NAMALWA (cell line): ENCODE data around the gene CAB39.

Source experiments
- DNase-seq: peaks from one replicate; pipeline ENCODE4 v3.0.0-alpha.2; 2015; ENCODE audit warnings: low spot score

The CAB39 gene

GRCh38 chr2:230757476-230757875, 44.8 kb downstream of the CAB39 start:
- no peak for DNase-seq

GRCh38 chr2:230758566-230759480, 46.2 kb downstream of the CAB39 start:
- DNase-seq, result no peak

DNA sequence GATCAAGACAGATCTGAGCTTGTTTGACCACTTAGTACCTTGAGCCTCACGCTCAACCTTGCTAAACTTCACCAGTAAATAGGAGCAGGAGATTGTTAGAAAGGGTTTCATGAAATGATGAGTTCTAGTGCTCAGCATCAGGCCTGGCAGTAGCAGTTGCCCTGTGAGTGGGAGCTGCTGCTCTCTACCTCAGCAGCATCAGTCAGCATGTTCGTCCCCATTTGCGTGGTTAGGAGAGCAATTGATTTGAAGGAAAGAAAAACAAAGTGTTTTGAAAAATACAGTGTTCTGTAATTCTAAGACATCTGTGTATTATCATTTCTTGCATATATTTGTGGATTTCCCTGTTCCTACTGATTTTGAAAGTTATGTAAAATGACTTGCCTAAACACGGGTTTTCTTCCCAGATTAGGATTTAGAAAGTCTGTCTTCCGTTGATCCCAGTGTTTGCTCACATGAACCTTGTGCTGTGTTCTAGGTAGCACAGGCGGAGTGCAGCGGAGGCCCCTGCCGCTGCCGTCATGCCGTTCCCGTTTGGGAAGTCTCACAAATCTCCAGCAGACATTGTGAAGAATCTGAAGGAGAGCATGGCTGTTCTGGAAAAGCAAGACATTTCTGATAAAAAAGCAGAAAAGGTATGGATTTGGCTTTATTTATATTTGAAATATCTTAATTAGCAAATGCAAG, 47.0 kb downstream of the CAB39 start:
- no peak for DNase-seq

- DNase-seq, result no peak
These were observed 49.1 kb downstream of the CAB39 start for GRCh38 chr2:230761704-230762103.

GRCh38 chr2:230762317-230762896, 49.8 kb downstream of the CAB39 start:
- peak; percentile 67 for DNase-seq

DNA sequence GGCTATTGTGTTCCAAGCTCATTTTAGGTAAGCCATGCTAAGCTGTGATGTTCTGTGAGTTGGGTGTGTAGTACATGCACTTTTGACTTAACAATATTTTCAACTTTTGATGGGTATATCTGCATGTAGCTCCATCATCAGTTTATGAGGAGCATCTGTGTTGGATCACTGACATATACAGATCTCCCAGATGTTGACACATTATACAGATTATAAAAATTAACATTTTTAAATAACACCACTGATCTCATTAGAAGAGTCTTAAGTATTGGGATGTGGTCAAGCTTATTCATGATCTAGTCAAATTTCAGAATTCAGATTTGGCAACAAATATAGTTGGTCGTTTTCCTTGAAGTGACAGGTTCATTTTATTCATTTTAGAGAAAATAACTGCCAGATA, 51.7 kb downstream of the CAB39 start:
- DNase-seq, result no peak

DNA sequence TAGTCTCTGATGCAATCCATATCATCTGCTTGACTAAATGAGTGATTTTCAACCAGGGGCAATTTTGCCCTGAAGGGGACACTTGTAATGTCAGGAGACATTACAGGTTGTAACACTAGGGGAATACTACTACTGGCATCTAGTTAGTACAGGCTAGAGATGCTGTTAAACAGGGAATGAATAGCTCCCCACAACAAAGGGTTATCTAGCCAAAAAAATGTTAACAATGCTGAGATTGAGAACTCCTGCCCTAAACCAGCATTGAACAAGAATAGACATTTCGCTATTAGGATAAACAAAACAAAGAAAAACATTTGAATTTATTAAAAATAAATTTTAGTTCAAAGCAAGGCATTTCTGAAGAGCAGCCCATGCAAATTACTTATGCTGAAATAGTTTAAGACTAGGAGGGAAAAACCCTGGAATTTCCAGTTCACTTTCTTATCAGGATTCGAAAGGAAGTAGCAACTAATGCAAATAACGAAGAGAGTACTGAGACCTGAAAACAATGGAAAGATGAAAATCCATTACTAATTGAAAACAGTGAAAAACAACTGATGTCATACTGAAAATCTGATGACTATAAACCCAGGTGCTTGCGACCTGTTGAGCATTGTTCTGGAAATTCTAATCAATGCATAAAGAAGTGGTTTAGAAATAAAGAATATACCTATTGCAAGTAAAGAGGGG, 53.1 kb downstream of the CAB39 start:
- no peak for DNase-seq

DNA sequence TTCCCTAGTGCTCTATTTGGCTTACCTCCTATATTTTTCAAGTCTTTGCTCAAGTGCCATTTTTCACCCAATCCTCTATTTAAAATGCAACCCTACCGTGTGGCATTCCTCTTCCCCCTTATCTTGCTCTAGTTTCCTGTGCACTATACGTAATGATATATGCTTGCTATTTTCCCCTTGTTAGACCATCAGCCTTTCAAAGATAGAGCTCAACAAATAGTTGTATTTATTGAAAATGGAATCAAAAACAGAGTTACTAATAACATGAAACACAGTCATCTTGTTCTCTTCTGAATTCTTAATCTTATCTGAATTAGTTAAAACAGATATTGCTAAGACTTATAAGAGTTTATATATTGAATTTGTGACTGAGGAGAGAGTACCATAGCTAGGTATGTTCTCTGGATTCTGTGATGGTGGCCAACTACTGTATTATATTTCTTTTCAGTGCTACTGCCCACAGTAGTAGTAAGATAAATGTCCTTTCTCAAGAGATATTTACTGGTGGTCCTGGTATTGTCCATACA, 55.3 kb downstream of the CAB39 start:
- no peak for DNase-seq

GRCh38 chr2:230770804-230771203, 58.2 kb downstream of the CAB39 start:
- no peak for DNase-seq

DNA sequence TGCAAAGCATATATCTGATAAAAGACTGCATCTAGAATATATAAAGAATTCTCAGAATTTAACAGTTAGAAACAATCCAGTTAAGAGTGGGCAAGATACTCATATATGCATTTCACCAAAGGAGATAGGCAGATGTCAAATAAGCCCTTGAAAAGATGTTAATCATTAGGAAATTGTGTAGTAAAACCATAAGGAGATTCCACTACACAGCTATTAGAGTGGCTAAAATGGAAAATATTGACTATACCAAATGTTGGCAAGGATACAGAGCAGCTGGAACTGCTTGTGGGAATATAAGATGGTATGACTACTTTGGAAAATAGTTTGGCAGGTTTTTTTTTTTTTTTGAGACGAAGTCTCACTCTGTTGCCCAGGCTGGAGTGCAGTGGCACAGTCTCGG, 59.5 kb downstream of the CAB39 start:
- DNase-seq, result no peak

- DNase-seq, result no peak
These were observed 60.6 kb downstream of the CAB39 start for GRCh38 chr2:230773039-230773773.

DNA sequence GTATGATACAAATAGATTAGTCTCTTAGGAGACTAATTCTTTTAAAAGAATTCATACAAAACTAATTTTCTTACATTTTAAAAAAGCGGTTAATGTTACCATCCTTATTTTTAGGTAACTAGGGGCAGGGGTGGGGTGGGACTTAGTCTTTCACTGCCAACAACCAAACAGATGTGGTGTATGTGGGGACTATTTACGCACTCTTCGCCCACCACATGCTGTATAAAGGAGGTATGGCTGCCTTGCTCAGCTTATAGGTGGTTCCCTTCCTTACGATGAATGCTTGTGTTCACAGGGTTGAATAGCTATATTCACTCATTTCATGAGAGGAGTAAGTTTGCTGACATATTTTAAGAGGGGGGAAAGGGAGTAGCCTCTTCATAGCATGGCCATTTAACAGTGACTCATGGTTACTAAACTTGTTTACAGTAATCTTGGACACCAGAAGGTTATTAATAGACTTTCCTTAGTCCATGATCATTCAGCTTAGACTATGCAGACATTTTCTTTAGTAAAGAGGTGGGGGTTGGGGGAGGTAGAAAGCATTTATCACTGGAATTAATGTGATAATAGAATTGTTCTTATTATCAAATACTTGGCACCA, 61.8 kb downstream of the CAB39 start:
- no peak for DNase-seq

DNA sequence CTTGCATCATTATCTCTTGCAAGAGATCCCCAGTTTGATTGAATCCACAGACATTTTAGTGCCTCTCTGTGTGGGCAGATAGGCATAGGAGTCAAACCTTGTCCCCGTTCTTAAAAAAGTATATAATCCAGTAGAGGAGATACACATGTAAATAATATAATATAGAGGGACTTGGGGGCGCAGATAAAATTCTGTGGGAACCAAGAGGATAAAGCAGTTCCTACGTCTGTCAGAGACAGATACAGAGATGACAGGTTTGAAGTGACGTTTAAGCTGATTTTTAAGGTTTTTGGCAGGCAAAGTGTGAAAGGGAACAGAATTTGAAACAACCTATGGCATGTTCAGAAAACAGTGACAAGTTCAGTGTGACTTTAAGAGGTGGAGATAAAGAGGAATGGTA, 63.1 kb downstream of the CAB39 start:
- DNase-seq, result no peak

GRCh38 chr2:230777721-230778120, 65.1 kb downstream of the CAB39 start:
- DNase-seq, result no peak

DNA sequence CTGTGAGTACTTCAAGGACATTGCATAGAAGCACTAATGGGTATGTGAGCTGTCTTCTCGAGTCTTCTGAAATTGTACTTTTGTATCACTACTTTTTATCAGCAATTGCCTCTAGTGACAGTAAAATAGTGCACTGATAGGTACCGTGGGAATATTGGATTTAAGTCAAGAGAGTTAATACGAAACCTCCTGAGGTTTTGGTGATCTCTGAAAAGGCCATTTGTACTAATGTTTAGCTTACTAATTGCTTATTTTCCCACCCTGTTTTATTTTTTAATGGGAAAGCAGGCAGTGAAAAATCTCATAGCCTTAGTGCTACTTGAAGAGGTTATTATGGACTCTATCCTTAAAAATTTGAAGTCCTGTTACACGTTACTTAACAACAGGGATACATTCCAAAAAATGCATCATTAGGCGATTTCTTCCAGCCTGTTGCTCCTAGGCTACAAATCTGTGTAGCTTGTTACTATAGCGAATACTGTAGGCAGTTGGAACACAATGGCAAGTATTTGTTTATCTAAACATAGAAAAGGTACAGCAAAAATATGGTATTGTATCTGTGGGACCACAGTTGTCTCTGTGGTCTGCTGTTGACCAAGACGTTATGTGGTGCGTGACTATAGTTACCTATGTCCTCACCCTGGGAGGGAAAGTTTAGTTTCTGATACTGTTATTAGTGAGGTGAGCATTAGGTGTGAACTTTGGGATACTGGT, 65.9 kb downstream of the CAB39 start:
- DNase-seq, result no peak

- no peak for DNase-seq
These were observed 66.5 kb downstream of the CAB39 start for GRCh38 chr2:230779126-230779525.

GRCh38 chr2:230779607-230780006, 67.0 kb downstream of the CAB39 start:
- no peak for DNase-seq

- DNase-seq, result no peak
These were observed 68.6 kb downstream of the CAB39 start for GRCh38 chr2:230781130-230781797.

- DNase-seq, result no peak
These were observed 70.5 kb downstream of the CAB39 start for GRCh38 chr2:230783101-230783500.

GRCh38 chr2:230784795-230785194, 72.2 kb downstream of the CAB39 start:
- no peak for DNase-seq
